ENCODE data around the gene HAP1.
"Not testable (repeated sequence)": the region's sequence is repeated elsewhere in the genome, so short reads cannot be mapped to it uniquely, and the experiment has no call there.

HAP1 gene

GRCh38 chr17:41734139-41734948 lies at the start of gene HAP1:
Gene HAP1 (minus strand): TSS chr17:41734643. CDS start chr17:41734634, 9 bp downstream.
- DNase-seq = no peak

GRCh38 chr17:41782142-41782541 lies 47.7 kb upstream of the HAP1 start:
- DNase-seq = no peak

- no peak for DNase-seq
These were observed 47.1 kb upstream of the HAP1 start for GRCh38 chr17:41781404-41782110.

- no peak for DNase-seq
These were observed 45.5 kb upstream of the HAP1 start for GRCh38 chr17:41779954-41780353.

- no peak for DNase-seq
These were observed 43.2 kb upstream of the HAP1 start for GRCh38 chr17:41777574-41778188.

GRCh38 chr17:41777157-41777573 lies 42.7 kb upstream of the HAP1 start:
- no peak for DNase-seq

- not testable (repeated sequence) for DNase-seq
These were observed 41.9 kb upstream of the HAP1 start for GRCh38 chr17:41776262-41776900.

GRCh38 chr17:41775394-41776226 lies 41.2 kb upstream of the HAP1 start:
- DNase-seq = no peak

GRCh38 chr17:41773731-41774193 lies 39.3 kb upstream of the HAP1 start:
- DNase-seq = no peak

GRCh38 chr17:41773190-41773588 lies 38.7 kb upstream of the HAP1 start:
- DNase-seq = no peak

- no peak for DNase-seq
These were observed 38.2 kb upstream of the HAP1 start for GRCh38 chr17:41772586-41773189.

- DNase-seq = no peak
These were observed 37.8 kb upstream of the HAP1 start for GRCh38 chr17:41772218-41772585.

- no peak for DNase-seq
These were observed 37.2 kb upstream of the HAP1 start for GRCh38 chr17:41771389-41772206.

- DNase-seq = no peak
These were observed 35.5 kb upstream of the HAP1 start for GRCh38 chr17:41769985-41770384.

- no peak for DNase-seq
These were observed 35.0 kb upstream of the HAP1 start for GRCh38 chr17:41769346-41769862.

- no peak for DNase-seq
These were observed 34.3 kb upstream of the HAP1 start for GRCh38 chr17:41768682-41769288.

GRCh38 chr17:41767324-41768042 lies 33.0 kb upstream of the HAP1 start:
- no peak for DNase-seq

GRCh38 chr17:41766135-41766534 lies 31.7 kb upstream of the HAP1 start:
- DNase-seq = no peak

GRCh38 chr17:41763327-41763726 lies 28.9 kb upstream of the HAP1 start:
- no peak for DNase-seq

- no peak for DNase-seq
These were observed 28.4 kb upstream of the HAP1 start for GRCh38 chr17:41762841-41763240.
